Mucosa of descending colon (tissue), 3 donors: ENCODE results near the gene FABP2. TPM values are rescaled to one million over a fixed set of nuclear protein-coding genes. Genes with fewer than 3 reads are reported as not detected.
"Not testable (repeated sequence)": the region's sequence is repeated elsewhere in the genome, so short reads cannot be mapped to it uniquely, and the experiment has no call there.

Source experiments
- ATAC-seq: fragments of 200-7000 bp; cut with Tn5 transposase; one replicate; pipeline ENCODE4 v1.9.1; 2020; ENCODE audit warnings: mild to moderate bottlenecking, moderate library complexity
- DNase-seq, 3 donors: peaks; one replicate each; pipeline ENCODE4 v3.0.0-alpha.2; 2020
- H3K36me3 ChIP-seq: fragments of 200-600 bp; one replicate; pipeline ENCODE4 v1.8.0; 2021; ENCODE audit warnings: low read depth, mild to moderate bottlenecking
- H3K4me1 ChIP-seq: fragments of 200-600 bp; one replicate; pipeline ENCODE4 v1.8.0; 2021; ENCODE audit warnings: low read depth, mild to moderate bottlenecking
- H3K4me3 ChIP-seq: fragments of 200-600 bp; one replicate; pipeline ENCODE4 v1.8.0; 2021; ENCODE audit warnings: mild to moderate bottlenecking
- H3K9me3 ChIP-seq: fragments of 200-600 bp; one replicate; pipeline ENCODE4 v1.8.0; 2021; ENCODE audit warnings: mild to moderate bottlenecking
- intact Hi-C, 2 donors: fragments of 100-400 bp; cut with DNase I in 1 of 2; cut with micrococcal nuclease in 1 of 2; formaldehyde crosslinking; loops; one replicate each; pipeline versions ENCODE4 v1.11.0 to v1.11.1; 2022; cut with DNase I, micrococcal nuclease
- total RNA-seq, 3 donors: library from RNA; stranded (reverse); fragmentation: NEBNext Ultra II Directional in 2 of 3; extraction: Animal tissue kit (Norgen Biotek cat#: 25700) in 2 of 3; gene quantifications; one replicate each; pipeline versions ENCODE4 v1.2.1 to v1.2.4, GENCODE V29; 2021 to 2023
- TF ChIP-seq, protein P1 (sequence below): fragments of 200-600 bp; IDR thresholded peaks from one replicate; pipeline ENCODE4 v1.8.0; 2022; ENCODE audit warnings: antibody characterized with exemption, mild to moderate bottlenecking
- donor health status: DM: no; HTN: no; CAD: no; lungs with moderate emphysema.
- donor health status: DM: no; HTN: no; CAD: no.
- donor health status: DM: no; HTN: yes; CAD: no.

The FABP2 gene
- total RNA-seq, 3 donors from 2014 or later = 12.1 to 48.6 (median 39.7) TPM

GRCh38 chr4:119339895-119340294, 18.0 kb upstream of the FABP2 start:
- ATAC-seq, DNase-seq, H3K4me1 ChIP-seq, H3K36me3 ChIP-seq, intact Hi-C loops, H3K4me3 ChIP-seq, H3K9me3 ChIP-seq: not testable (repeated sequence)

DNA sequence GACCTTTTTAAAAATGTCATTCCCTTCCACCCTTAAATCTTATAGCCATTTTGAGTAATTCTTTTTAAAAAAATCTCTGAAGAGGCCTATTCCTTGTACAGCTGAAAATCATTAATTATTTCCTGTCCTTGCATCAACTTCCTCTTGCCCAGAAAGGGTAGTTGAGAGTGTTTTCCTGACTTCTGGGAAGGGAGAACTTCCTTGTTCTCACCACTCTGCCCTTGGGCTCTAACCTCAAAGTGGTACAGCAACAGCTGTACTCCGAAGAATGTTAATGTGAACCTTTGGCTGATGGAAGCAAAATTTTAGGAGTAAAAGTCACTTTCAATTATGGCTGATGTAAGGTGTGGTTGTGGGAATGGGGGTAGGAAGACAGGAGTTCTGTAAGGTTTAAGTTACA, 15.1 kb upstream of the FABP2 start:
- intact Hi-C loops = no loop called here
- DNase-seq = no peak

GRCh38 chr4:119336332-119336979, 14.5 kb upstream of the FABP2 start:
- H3K36me3 ChIP-seq, H3K4me3 ChIP-seq, DNase-seq, H3K9me3 ChIP-seq, H3K4me1 ChIP-seq, intact Hi-C loops: not testable (repeated sequence)
- peak; percentile 76 for ATAC-seq

More for the DNA sequence above, 15.1 kb upstream of the FABP2 start:
- no peaks in the 10 kb centered on the region for H3K36me3 ChIP-seq
- no peak overlapping the region for H3K4me3 ChIP-seq
- peak; percentile 54 for ATAC-seq
- no peaks in the 10 kb centered on the region for H3K9me3 ChIP-seq
- TF ChIP-seq, protein P1, sequence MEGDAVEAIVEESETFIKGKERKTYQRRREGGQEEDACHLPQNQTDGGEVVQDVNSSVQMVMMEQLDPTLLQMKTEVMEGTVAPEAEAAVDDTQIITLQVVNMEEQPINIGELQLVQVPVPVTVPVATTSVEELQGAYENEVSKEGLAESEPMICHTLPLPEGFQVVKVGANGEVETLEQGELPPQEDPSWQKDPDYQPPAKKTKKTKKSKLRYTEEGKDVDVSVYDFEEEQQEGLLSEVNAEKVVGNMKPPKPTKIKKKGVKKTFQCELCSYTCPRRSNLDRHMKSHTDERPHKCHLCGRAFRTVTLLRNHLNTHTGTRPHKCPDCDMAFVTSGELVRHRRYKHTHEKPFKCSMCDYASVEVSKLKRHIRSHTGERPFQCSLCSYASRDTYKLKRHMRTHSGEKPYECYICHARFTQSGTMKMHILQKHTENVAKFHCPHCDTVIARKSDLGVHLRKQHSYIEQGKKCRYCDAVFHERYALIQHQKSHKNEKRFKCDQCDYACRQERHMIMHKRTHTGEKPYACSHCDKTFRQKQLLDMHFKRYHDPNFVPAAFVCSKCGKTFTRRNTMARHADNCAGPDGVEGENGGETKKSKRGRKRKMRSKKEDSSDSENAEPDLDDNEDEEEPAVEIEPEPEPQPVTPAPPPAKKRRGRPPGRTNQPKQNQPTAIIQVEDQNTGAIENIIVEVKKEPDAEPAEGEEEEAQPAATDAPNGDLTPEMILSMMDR = no peak
- H3K4me1 ChIP-seq = no peaks in the 10 kb centered on the region

DNA sequence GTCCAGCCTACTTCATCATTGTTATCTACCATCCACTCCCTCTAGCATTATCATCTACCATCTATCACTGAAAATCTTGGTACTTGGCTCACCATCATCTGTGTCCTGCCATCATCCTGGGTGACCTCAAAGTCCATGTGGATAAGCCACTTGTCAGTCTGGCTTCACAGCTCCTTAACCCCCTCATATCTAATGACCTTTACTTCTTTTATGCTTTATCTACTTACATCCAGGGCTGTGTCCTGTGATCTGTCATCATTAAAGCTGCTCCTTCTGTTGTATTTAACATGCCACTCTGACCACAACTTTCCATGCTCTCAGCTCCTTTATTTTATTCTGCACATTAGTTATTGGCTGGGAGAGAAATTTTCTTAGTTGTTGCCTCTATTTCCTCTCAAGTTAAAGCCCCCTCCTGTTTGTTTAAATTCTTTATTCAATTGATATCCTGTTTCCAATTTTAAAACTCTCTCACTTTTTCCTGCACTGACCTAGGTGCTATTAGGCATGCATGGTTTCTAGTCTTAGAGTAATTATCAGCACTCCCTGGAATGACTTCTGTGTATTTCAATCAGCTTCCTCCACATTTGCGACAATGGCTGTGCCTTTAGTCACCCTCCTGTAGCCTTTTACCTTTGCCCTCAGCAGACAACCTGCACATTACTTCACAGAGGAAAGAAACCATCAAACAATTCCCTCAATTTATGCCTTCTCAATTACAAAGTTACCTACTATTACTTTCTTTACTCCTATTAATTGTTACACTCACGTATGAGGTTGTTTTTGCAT, 8.1 kb upstream of the FABP2 start:
- no peaks in the 10 kb centered on the region for H3K36me3 ChIP-seq
- H3K4me1 ChIP-seq = no peaks in the 10 kb centered on the region
- DNase-seq (no peak), ATAC-seq (peak; percentile 31)
- TF ChIP-seq, protein P1 = no peak
- H3K9me3 ChIP-seq = no peaks in the 10 kb centered on the region
- no peak overlapping the region for H3K4me3 ChIP-seq
- intact Hi-C loops = no loop called here

GRCh38 chr4:119328695-119329094, 6.8 kb upstream of the FABP2 start:
- Histone ChIP-seq H3K4me3 (no peak overlapping the region), H3K36me3 (no peaks in the 10 kb centered on the region), H3K4me1 (peaks cover 4% of the 10 kb centered on the region), H3K9me3 (no peaks in the 10 kb centered on the region)
- intact Hi-C loops = no loop called here
- ATAC-seq (peak; percentile 18), DNase-seq (no peak)
- TF ChIP-seq, protein P1 = no peak

DNA sequence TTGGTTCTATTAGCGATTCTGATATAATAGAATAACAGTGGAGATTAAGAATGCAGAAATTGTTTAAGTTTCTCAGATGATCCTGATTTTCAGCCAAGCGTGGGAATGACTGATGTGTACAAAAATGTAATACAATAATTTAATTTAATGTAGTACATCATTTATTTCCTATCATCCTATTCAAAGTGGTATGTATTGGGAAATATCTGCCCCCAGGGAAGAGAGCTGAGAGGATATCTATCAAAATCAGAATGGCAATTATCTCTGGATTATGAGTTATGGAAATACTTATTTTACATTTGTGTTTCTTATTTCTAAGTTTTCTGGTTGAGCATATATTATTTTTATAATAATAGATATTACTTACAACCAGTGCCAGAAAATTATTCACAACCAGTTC, 3.9 kb downstream of the FABP2 start:
- Histone ChIP-seq H3K9me3 (no peaks in the 10 kb centered on the region), H3K4me3 (no peak overlapping the region), H3K36me3 (no peaks in the 10 kb centered on the region), H3K4me1 (peaks cover 6% of the 10 kb centered on the region)
- intact Hi-C loops = loop anchor here (10.0 kb wide), 2 partner anchors 177 to 737 kb away; no protein-coding TSS in a partner anchor
- ATAC-seq (no peak), DNase-seq (no peak)
- TF ChIP-seq, protein P1 = no peak
